ENCODE data around the gene EPHA5. TPM values are rescaled to one million over a fixed set of nuclear protein-coding genes. Genes with fewer than 3 reads are reported as not detected.

Gene EPHA5
- total and polyA plus RNA-seq, 9 of the 15 experiments (the other 6 are each of a cell fraction or from before 2014, with no cell fraction given), result 0.04 TPM; not detected in 8

DNA sequence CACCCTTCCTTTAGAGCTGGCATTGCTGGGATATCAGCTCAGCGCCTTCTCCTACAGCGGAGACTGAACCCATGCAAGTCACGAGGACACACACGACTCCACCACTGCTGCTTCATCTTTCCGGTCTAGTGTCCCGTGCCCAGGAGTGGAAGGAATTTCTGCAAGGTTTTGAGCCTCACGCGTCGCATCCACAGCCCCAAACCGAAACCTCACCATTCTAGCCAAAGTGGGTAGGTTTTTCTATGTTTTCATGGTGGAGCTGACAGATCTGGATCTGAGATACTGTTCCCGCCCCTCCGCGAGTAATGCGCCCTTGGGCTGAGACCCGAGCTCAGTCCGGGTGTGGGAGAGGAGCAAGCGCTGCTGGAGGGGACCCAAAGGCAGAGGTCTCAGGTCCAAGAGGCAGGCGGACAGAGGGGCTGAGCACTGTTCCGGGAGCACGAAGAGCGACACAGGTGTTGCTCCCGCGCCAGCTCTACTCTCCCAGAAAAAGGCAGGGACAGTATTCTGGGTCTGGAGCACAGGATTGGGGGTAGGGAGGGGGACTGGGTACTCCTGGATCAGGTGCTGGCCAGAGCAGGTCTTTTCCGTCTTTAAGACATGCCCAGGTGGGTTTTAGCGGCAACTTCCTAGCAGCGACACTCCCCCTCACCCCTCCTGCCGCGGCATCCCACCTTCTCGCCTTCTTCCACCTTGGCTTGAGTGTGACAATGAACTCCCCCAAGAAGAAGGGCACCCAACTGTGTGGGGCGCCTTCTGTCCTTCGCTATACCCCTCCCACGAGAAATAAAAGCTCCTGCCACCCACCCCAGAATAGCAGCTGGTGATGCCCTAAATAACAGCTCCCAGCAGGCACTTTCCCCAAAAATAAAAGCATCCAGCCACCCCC, 1.8 kb downstream of the EPHA5 start (continued):
- TF ChIP-seq, protein P1, sequence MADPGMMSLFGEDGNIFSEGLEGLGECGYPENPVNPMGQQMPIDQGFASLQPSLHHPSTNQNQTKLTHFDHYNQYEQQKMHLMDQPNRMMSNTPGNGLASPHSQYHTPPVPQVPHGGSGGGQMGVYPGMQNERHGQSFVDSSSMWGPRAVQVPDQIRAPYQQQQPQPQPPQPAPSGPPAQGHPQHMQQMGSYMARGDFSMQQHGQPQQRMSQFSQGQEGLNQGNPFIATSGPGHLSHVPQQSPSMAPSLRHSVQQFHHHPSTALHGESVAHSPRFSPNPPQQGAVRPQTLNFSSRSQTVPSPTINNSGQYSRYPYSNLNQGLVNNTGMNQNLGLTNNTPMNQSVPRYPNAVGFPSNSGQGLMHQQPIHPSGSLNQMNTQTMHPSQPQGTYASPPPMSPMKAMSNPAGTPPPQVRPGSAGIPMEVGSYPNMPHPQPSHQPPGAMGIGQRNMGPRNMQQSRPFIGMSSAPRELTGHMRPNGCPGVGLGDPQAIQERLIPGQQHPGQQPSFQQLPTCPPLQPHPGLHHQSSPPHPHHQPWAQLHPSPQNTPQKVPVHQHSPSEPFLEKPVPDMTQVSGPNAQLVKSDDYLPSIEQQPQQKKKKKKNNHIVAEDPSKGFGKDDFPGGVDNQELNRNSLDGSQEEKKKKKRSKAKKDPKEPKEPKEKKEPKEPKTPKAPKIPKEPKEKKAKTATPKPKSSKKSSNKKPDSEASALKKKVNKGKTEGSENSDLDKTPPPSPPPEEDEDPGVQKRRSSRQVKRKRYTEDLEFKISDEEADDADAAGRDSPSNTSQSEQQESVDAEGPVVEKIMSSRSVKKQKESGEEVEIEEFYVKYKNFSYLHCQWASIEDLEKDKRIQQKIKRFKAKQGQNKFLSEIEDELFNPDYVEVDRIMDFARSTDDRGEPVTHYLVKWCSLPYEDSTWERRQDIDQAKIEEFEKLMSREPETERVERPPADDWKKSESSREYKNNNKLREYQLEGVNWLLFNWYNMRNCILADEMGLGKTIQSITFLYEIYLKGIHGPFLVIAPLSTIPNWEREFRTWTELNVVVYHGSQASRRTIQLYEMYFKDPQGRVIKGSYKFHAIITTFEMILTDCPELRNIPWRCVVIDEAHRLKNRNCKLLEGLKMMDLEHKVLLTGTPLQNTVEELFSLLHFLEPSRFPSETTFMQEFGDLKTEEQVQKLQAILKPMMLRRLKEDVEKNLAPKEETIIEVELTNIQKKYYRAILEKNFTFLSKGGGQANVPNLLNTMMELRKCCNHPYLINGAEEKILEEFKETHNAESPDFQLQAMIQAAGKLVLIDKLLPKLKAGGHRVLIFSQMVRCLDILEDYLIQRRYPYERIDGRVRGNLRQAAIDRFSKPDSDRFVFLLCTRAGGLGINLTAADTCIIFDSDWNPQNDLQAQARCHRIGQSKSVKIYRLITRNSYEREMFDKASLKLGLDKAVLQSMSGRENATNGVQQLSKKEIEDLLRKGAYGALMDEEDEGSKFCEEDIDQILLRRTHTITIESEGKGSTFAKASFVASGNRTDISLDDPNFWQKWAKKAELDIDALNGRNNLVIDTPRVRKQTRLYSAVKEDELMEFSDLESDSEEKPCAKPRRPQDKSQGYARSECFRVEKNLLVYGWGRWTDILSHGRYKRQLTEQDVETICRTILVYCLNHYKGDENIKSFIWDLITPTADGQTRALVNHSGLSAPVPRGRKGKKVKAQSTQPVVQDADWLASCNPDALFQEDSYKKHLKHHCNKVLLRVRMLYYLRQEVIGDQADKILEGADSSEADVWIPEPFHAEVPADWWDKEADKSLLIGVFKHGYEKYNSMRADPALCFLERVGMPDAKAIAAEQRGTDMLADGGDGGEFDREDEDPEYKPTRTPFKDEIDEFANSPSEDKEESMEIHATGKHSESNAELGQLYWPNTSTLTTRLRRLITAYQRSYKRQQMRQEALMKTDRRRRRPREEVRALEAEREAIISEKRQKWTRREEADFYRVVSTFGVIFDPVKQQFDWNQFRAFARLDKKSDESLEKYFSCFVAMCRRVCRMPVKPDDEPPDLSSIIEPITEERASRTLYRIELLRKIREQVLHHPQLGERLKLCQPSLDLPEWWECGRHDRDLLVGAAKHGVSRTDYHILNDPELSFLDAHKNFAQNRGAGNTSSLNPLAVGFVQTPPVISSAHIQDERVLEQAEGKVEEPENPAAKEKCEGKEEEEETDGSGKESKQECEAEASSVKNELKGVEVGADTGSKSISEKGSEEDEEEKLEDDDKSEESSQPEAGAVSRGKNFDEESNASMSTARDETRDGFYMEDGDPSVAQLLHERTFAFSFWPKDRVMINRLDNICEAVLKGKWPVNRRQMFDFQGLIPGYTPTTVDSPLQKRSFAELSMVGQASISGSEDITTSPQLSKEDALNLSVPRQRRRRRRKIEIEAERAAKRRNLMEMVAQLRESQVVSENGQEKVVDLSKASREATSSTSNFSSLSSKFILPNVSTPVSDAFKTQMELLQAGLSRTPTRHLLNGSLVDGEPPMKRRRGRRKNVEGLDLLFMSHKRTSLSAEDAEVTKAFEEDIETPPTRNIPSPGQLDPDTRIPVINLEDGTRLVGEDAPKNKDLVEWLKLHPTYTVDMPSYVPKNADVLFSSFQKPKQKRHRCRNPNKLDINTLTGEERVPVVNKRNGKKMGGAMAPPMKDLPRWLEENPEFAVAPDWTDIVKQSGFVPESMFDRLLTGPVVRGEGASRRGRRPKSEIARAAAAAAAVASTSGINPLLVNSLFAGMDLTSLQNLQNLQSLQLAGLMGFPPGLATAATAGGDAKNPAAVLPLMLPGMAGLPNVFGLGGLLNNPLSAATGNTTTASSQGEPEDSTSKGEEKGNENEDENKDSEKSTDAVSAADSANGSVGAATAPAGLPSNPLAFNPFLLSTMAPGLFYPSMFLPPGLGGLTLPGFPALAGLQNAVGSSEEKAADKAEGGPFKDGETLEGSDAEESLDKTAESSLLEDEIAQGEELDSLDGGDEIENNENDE (IDR thresholded peaks at IDR 0.05; ENCODE audit: low read depth, low read length), result no peak
- TF ChIP-seq, protein P2, sequence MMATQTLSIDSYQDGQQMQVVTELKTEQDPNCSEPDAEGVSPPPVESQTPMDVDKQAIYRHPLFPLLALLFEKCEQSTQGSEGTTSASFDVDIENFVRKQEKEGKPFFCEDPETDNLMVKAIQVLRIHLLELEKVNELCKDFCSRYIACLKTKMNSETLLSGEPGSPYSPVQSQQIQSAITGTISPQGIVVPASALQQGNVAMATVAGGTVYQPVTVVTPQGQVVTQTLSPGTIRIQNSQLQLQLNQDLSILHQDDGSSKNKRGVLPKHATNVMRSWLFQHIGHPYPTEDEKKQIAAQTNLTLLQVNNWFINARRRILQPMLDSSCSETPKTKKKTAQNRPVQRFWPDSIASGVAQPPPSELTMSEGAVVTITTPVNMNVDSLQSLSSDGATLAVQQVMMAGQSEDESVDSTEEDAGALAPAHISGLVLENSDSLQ (IDR thresholded peaks at IDR 0.05), result no peak
- TF ChIP-seq CBX5 (IDR thresholded peaks at IDR 0.05; ENCODE audit: borderline replicate concordance, low read depth) (no peak), MCM3 (IDR thresholded peaks at IDR 0.05) (no peak)
- TF ChIP-seq, protein P3, sequence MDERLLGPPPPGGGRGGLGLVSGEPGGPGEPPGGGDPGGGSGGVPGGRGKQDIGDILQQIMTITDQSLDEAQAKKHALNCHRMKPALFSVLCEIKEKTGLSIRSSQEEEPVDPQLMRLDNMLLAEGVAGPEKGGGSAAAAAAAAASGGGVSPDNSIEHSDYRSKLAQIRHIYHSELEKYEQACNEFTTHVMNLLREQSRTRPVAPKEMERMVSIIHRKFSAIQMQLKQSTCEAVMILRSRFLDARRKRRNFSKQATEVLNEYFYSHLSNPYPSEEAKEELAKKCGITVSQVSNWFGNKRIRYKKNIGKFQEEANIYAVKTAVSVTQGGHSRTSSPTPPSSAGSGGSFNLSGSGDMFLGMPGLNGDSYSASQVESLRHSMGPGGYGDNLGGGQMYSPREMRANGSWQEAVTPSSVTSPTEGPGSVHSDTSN (CRISPR knock-in tag; IDR thresholded peaks at IDR 0.05; ENCODE audit: low read depth), result no peak
- TF ChIP-seq, protein P3 (tag; conservative IDR thresholded peaks at IDR 0.05; ENCODE audit: low read depth), result no peak

Data from K562 (cell line).